Spleen (tissue), 7 donors: ENCODE data around the gene CRYBB2.

Experiments used
- POLR2A ChIP-seq, 3 donors: fragments of 450-650 bp; IDR thresholded peaks; one replicate each; pipeline ENCODE4 v1.5.1; 2017; ENCODE audit warnings: antibody characterized with exemption in 3 of 3, mild to moderate bottlenecking in 1 of 3
- POLR2AphosphoS5 ChIP-seq, 3 donors: sonication (generic); formaldehyde crosslinking; IDR thresholded peaks; one replicate each; pipeline ENCODE4 v1.5.1; 2017; ENCODE audit warnings: antibody characterized with exemption in 3 of 3
- TF ChIP-seq, protein P1 (sequence below), 11 experiments: fragments of 200-600 bp in 7 of 11; fragments of 450-650 bp in 4 of 11; sonication (generic) in 4 of 11; IDR thresholded peaks in 8 of 11; conservative IDR thresholded peaks in 3 of 11; 1 replicate in 7 of 11; 2 replicates in 4 of 11; pipeline versions ENCODE4 v1.4.0 to v1.8.0; 2016 to 2021; ENCODE audit warnings: antibody characterized with exemption in 11 of 11, inconsistent platforms in 4 of 11, mild to moderate bottlenecking in 1 of 11
- donor health status: DM: no; HTN: no; CAD: no; lungs with moderate emphysema.
- donor health status: DM: no; HTN: no; CAD: no.
- donor health status: DM: no; HTN: no; CAD: no.

DNA sequence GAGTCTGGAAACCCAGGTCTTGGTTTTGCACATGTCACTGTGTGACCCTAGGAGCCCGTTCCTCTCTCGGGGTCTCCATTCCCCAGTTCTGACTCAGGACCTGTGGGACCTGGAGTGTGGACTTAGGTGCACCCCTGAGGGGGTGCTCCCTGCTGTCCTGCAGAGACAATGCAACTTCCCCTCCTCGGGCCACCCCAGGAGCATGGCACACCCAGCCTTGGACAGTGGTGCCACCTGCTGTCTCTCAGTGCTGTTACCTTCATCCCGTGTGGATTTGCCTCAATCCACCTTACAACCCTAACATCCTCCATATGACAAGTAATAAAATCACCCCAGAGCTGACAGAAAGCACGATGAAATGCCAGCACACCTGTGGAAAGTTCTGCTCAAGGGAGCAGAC lies 47.3 kb upstream of the CRYBB2 start:
- TF ChIP-seq POLR2AphosphoS5 (IDR thresholded peaks at IDR 0.05) (no peak), POLR2A (IDR thresholded peaks at IDR 0.05) (no peak)
- TF ChIP-seq, protein P1, sequence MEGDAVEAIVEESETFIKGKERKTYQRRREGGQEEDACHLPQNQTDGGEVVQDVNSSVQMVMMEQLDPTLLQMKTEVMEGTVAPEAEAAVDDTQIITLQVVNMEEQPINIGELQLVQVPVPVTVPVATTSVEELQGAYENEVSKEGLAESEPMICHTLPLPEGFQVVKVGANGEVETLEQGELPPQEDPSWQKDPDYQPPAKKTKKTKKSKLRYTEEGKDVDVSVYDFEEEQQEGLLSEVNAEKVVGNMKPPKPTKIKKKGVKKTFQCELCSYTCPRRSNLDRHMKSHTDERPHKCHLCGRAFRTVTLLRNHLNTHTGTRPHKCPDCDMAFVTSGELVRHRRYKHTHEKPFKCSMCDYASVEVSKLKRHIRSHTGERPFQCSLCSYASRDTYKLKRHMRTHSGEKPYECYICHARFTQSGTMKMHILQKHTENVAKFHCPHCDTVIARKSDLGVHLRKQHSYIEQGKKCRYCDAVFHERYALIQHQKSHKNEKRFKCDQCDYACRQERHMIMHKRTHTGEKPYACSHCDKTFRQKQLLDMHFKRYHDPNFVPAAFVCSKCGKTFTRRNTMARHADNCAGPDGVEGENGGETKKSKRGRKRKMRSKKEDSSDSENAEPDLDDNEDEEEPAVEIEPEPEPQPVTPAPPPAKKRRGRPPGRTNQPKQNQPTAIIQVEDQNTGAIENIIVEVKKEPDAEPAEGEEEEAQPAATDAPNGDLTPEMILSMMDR (IDR thresholded peaks at IDR 0.05 in 8 of 11, conservative IDR thresholded peaks at IDR 0.05 in 3 of 11), result peak in 1 of 11 experiments; percentile 29
